HL-60 (cell line): ENCODE data around the gene PRDM2.

Experiments used
- CTCF ChIP-seq: IDR thresholded peaks from one replicate; pipeline ENCODE4 v1.5.1; 2011; ENCODE audit warnings: low read length, control low read depth, inconsistent platforms; ENCODE audit not compliant: insufficient read depth
- POLR2AphosphoS5 ChIP-seq: IDR thresholded peaks from 2 replicates; pipeline ENCODE4 v1.6.1; 2012; ENCODE audit warnings: low read depth
- REST ChIP-seq: IDR thresholded peaks from 2 replicates; pipeline ENCODE4 v1.6.1; 2012; ENCODE audit warnings: low read depth; ENCODE audit not compliant: insufficient replicate concordance

GRCh38 chr1:13723810-13724209 is 23.8 kb downstream of the PRDM2 start:
- peak; percentile 90 for TF ChIP-seq POLR2AphosphoS5
- TF ChIP-seq CTCF, result no peak
- TF ChIP-seq REST, result peak; percentile 57
